IMR-90 (cell line): Measurements from ENCODE around the gene MID1IP1. TPM values are rescaled to one million over a fixed set of nuclear protein-coding genes. Genes with fewer than 3 reads are reported as not detected.

Experiments
- ATAC-seq: fragments of 200-7000 bp; cut with Tn5 transposase; 2 replicates; pipeline ENCODE4 v1.9.1; 2020; ENCODE audit warnings: low read depth, mild to moderate bottlenecking, moderate library complexity
- BruUV-seq: library from RNA; stranded (reverse); fragments of 400-500 nt; replicated peaks from 2 replicates; lab custom pipeline; 2021; lab: Mats Ljungman, UMichigan
- CTCF ChIA-PET: fragments of 300-600 bp; formaldehyde crosslinking; extraction: SDS; loops from one replicate; lab custom pipeline; 2021; ENCODE audit warnings: antibody characterized with exemption; lab: Yijun Ruan, JAX
- POLR2A ChIA-PET: fragments of 300-600 bp; sonication (Branson Sonifier 250); formaldehyde crosslinking; loops from one replicate; lab custom pipeline; 2022; ENCODE audit warnings: antibody characterized with exemption; ENCODE audit not compliant: unreplicated experiment; lab: Charles Lee
- DNase-seq: peaks from one replicate; pipeline ENCODE4 v3.0.0; 2013
- H2AFZ ChIP-seq: replicated peaks from 2 replicates; pipeline ENCODE3; 2013; ENCODE audit warnings: low read length, mild to moderate bottlenecking; ENCODE audit not compliant: poor library complexity
- H2AK5ac ChIP-seq: 2 replicates; pipeline ENCODE4 v1.6.1; 2013; ENCODE audit warnings: low read depth, low read length, inconsistent platforms
- H2AK9ac ChIP-seq: replicated peaks from 2 replicates; pipeline ENCODE3; 2013; ENCODE audit warnings: mild to moderate bottlenecking, low read depth, low read length, moderate library complexity; ENCODE audit not compliant: poor library complexity
- H2BK120ac ChIP-seq: 2 replicates; pipeline ENCODE4 v1.6.1; 2013; ENCODE audit warnings: low read depth, low read length, inconsistent platforms
- H2BK15ac ChIP-seq: 3 replicates; pipeline ENCODE4 v1.6.1; 2013; ENCODE audit warnings: low read depth, low read length, inconsistent platforms
- H2BK20ac ChIP-seq: 2 replicates; pipeline ENCODE4 v1.6.1; 2013; ENCODE audit warnings: low read depth, mild to moderate bottlenecking, inconsistent platforms, low read length, moderate library complexity
- H2BK5ac ChIP-seq: 2 replicates; pipeline ENCODE4 v1.6.1; 2013; ENCODE audit warnings: mild to moderate bottlenecking, low read depth, low read length, inconsistent platforms; ENCODE audit not compliant: poor library complexity, severe bottlenecking
- H3K14ac ChIP-seq: replicated peaks from 2 replicates; pipeline ENCODE4 v1.6.1; 2013; ENCODE audit warnings: low read depth, low read length, inconsistent platforms
- H3K18ac ChIP-seq: 2 replicates; pipeline ENCODE4 v1.6.1; 2013; ENCODE audit warnings: low read depth, low read length, control low read depth
- H3K23ac ChIP-seq: 2 replicates; pipeline ENCODE4 v1.6.1; 2013; ENCODE audit warnings: low read depth, low read length, inconsistent platforms
- H3K27ac ChIP-seq: 2 replicates; pipeline ENCODE4 v1.5.1; 2013; ENCODE audit warnings: mild to moderate bottlenecking, control low read depth, low read length; ENCODE audit not compliant: insufficient read depth
- H3K27me3 ChIP-seq: 2 replicates; pipeline ENCODE4 v1.6.1; 2013; ENCODE audit warnings: low read length; ENCODE audit not compliant: control insufficient read depth, insufficient read depth
- H3K36me3 ChIP-seq: 2 replicates; pipeline ENCODE4 v1.6.1; 2013; ENCODE audit warnings: low read length, mixed read lengths; ENCODE audit not compliant: control insufficient read depth, insufficient read depth
- H3K4ac ChIP-seq: 2 replicates; pipeline ENCODE4 v1.6.1; 2013; ENCODE audit warnings: low read depth, low read length, inconsistent platforms
- H3K4me1 ChIP-seq: 2 replicates; pipeline ENCODE4 v1.6.1; 2013; ENCODE audit warnings: low read length, mixed read lengths; ENCODE audit not compliant: control insufficient read depth, insufficient read depth
- H3K4me2 ChIP-seq: 2 replicates; pipeline ENCODE4 v1.6.1; 2013; ENCODE audit warnings: low read depth, mild to moderate bottlenecking, control low read depth, low read length, moderate library complexity
- H3K4me3 ChIP-seq: 2 replicates; pipeline ENCODE4 v1.5.1; 2013; ENCODE audit warnings: low read depth, mild to moderate bottlenecking, control low read depth, low read length, moderate library complexity; ENCODE audit not compliant: insufficient read depth
- H3K56ac ChIP-seq: 2 replicates; pipeline ENCODE4 v1.6.1; 2013; ENCODE audit warnings: low read length, inconsistent platforms; ENCODE audit not compliant: insufficient read depth; ENCODE audit errors: extremely low read depth
- H3K79me1 ChIP-seq, 2 experiments: 2 replicates each; pipeline ENCODE4 v1.6.1; 2013; ENCODE audit warnings: low read length in 2 of 2, inconsistent platforms in 1 of 2, low read depth in 1 of 2
- H3K9ac ChIP-seq: 2 replicates; pipeline ENCODE4 v1.6.1; 2013; ENCODE audit warnings: low read depth, low read length, control low read depth
- H3K9me1 ChIP-seq: 2 replicates; pipeline ENCODE4 v1.6.1; 2013; ENCODE audit warnings: low read length, inconsistent platforms; ENCODE audit not compliant: insufficient read depth
- H3K9me3 ChIP-seq: 2 replicates; pipeline ENCODE4 v1.6.1; 2013; ENCODE audit warnings: low read length; ENCODE audit not compliant: control insufficient read depth, insufficient read depth
- H4K20me1 ChIP-seq: 2 replicates; pipeline ENCODE4 v1.6.1; 2013; ENCODE audit warnings: low read length, inconsistent platforms; ENCODE audit not compliant: insufficient read depth
- H4K5ac ChIP-seq: 2 replicates; pipeline ENCODE4 v1.6.1; 2013; ENCODE audit warnings: mild to moderate bottlenecking, low read depth, low read length, control low read depth
- H4K8ac ChIP-seq, 2 experiments: 2 replicates each; pipeline ENCODE4 v1.6.1; 2013; ENCODE audit warnings: low read depth in 2 of 2, low read length in 2 of 2, control low read depth in 1 of 2, inconsistent platforms in 1 of 2
- H4K91ac ChIP-seq: 2 replicates; pipeline ENCODE4 v1.6.1; 2013; ENCODE audit warnings: low read depth, low read length, inconsistent platforms; ENCODE audit not compliant: insufficient read depth
- MAFK ChIP-seq: IDR thresholded peaks from 2 replicates; pipeline ENCODE4 v1.6.1; 2012; ENCODE audit warnings: low read depth, low read length, improper control_type of control experiment
- WGBS, 2 experiments: methylation state at CpG; one replicate each; pipeline versions ENCODE4 v1.1.5 to v1.1.7; 2013; ENCODE audit warnings: missing lambda C conversion rate in 2 of 2; ENCODE audit not compliant: insufficient read length in 1 of 2; ENCODE audit errors: extremely low coverage in 2 of 2; 5-methylcytosine and 5-hydroxymethylcytosine counted together
- dilution Hi-C: fragments of 300-500 bp; cut with HindIII; formaldehyde crosslinking; loops from one replicate; pipeline ENCODE4 v1.14.3; 2018; ENCODE audit warnings: low sequenced_read_pairs; ENCODE audit not compliant: unreplicated experiment
- in situ Hi-C: fragments of 300-500 bp; cut with MboI; formaldehyde crosslinking; loops from 3 replicates; pipeline ENCODE4 v1.14.3; 2019; ENCODE audit warnings: low sequenced_read_pairs, inconsistent platforms, mixed read lengths
- intact Hi-C: fragments of 100-400 bp; cut with micrococcal nuclease; formaldehyde crosslinking; loops from 2 replicates; pipeline ENCODE4 v1.10.0; 2022
- polyA plus RNA-seq, 3 experiments: library from polyadenylated mRNA; depleted of rRNA; stranded (reverse); fragments of >200 nt; gene quantifications; 2 replicates each; pipeline ENCODE4 v1.2.3, GENCODE V29; 2012; ENCODE audit warnings: low replicate concordance in 1 of 3
- total RNA-seq: library from RNA; depleted of rRNA; stranded (reverse); fragments of >200 nt; gene quantifications from 2 replicates; pipeline ENCODE4 v1.2.3, GENCODE V29; 2012

The MID1IP1 gene
- total and polyA plus RNA-seq, 2 of the 4 experiments (the other 2 are of a cell fraction), result 14.5 to 31.3 TPM

DNA sequence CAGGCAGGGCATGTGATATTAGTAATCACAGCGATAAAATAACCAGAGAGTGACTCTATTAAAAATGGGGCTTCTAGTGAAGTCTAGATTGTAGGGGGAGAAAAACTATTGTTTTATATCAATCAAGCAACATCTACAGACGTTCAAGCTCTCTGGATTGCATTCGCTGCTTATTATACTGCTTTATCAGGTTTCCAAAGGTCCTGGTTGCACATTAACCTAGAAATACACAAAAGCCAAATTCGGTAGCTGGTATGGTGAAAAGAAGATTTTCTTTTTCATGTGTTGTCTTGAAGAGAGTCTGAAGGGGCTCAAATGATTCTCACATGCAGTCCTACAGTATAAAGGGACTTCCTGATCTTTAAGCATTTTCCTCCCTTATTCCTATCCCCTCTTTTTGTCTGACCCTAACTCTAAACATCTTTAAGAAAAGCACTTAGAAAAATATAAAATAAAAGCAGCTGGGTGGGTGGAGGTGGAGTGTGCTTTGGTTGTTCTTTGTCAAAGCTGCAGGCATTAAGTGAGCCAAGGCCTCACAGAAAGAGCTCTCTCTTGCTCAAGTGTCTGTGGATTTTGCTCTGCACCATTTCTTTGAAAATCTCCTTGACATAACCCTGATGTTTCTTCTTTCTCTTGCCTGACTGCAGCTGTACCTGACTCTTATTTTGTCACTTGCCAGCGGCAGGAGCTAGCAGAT, 46.1 kb downstream of the MID1IP1 start:
- in situ Hi-C loops, result no loop called here
- no peak overlapping the region for H3K14ac ChIP-seq

More for the DNA sequence above, 46.1 kb downstream of the MID1IP1 start:
- H2AK9ac ChIP-seq, result no peak overlapping the region
- H3K4me1 ChIP-seq, result no peaks in the 10 kb centered on the region
- no peaks in the 10 kb centered on the region for H3K79me1 ChIP-seq
- POLR2A ChIA-PET, result no interaction called here
- no peak overlapping the region for H2BK5ac ChIP-seq
- H3K9ac ChIP-seq, result no peak overlapping the region
- no peak overlapping the region for H3K4me3 ChIP-seq
- H3K27ac ChIP-seq, result no peak overlapping the region
- no peak overlapping the region for H4K5ac ChIP-seq
- no peak overlapping the region for H2AK5ac ChIP-seq
- H2BK20ac ChIP-seq, result no peak overlapping the region
- H3K4ac ChIP-seq, result no peak overlapping the region
- BruUV-seq, result no TSS peak
- no peak for ATAC-seq
- no peak overlapping the region for H2AFZ ChIP-seq
- H2BK15ac ChIP-seq, result no peak overlapping the region
- H3K27me3 ChIP-seq, result no peaks in the 10 kb centered on the region
- no peak overlapping the region for H4K8ac ChIP-seq
- intact Hi-C loops (no loop called here), dilution Hi-C loops (no loop called here)
- no CpG with 5 or more reads among the region's 5 CpGs for WGBS, 2 experiments
- DNase-seq, result no peak
- no peak overlapping the region for H3K4me2 ChIP-seq
- no peak for TF ChIP-seq MAFK
- H3K56ac ChIP-seq, result no peak overlapping the region
- no peak overlapping the region for H2BK120ac ChIP-seq
- no peaks in the 10 kb centered on the region for H3K36me3 ChIP-seq
- no peaks in the 10 kb centered on the region for H4K20me1 ChIP-seq
- no peak overlapping the region for H3K18ac ChIP-seq
- CTCF ChIA-PET, result no interaction called here
- H3K9me1 ChIP-seq, result no peaks in the 10 kb centered on the region
- H3K23ac ChIP-seq, result no peak overlapping the region
- no peak overlapping the region for H4K91ac ChIP-seq
- no peaks in the 10 kb centered on the region for H3K9me3 ChIP-seq
